ENCODE results near the gene TREH. TPM values are rescaled to one million over a fixed set of nuclear protein-coding genes. Genes with fewer than 3 reads are reported as not detected.

TREH gene
- total RNA-seq, 2 experiments from 2014 or later, result not detected

DNA sequence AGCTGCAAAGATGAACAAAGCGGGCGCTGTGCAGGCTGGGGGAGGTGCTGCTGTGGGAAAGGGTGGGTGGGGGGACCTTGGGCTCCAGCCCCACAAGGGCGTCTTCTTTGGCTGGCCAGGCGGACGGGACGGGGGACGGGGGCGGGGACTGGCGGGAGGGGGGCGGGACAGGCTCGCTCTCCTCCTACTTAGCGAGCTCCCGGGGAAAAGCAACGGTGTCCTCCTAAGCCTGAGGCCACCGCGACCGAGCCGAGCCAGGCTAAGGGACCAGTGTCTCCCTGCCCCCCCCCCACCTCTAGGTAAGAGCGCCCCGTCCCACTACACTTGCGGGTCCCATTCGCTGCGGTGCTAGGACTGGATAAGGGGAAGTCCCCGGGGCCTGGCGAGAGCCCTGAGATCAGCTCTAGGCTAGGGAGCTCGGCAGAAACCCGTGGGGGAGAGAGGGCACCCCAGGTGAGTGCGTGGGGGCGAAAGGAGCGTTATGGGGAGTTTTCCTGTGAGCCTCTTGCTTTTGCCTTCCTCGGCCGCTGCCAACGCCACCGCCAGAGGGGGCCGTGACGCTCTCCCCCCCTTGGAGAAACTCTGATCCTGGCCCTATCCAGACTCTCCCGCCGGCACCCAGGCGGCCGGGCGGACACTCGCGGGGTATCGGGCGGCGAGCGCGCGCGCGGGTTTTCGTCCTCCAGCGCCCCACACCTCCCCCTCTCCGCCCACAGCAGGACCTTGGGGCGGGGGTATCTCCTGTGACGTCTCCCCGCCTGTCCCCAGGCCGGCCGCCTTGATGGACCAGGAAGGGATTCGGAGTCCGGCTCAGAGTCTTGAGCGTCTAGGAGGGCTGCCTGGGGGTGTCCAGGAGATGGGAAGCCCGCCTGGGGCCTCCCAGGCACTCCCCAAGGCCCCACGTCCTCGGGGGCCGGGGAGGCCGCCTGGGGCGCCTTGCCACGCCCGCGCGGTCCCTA is 71.8 kb downstream of the TREH start, which contains the start of gene PHLDB1:
Gene PHLDB1 (plus strand): TSS at position 215 of the 959 bp plus-strand sequence. CDS start 6,222 bp downstream, outside the sequence.
- ChIA-PET POLR2A (interaction anchor here (0.7 kb wide), 1 partner anchor 100 kb away, joined by 3 read pairs; no protein-coding TSS in a partner anchor), CTCF (ENCODE audit: unreplicated experiment) (no interaction called here)
- Histone ChIP-seq H4K20me1 (ENCODE audit: insufficient read depth, low read length) (no peaks in the 10 kb centered on the region), H3K4me1 (ENCODE audit: insufficient read depth, low read length, poor library complexity, severe bottlenecking) (peaks cover 22% of the 10 kb centered on the region), H3K9me2 (ENCODE audit: insufficient read depth, low read length) (no peaks in the 10 kb centered on the region), H3K27ac (ENCODE audit: low read depth, low read length, poor library complexity, severe bottlenecking) (no peak within 1 kb of the TSS), H2AFZ (ENCODE audit: low read length) (peak within 1 kb of the TSS; percentile 45; the same call in 1 of the 2 replicates), H3K79me2 (ENCODE audit: insufficient read depth, low read depth, low read length) (no peaks in the 10 kb centered on the region), H3K9me3 (ENCODE audit: low read length) (no peaks in the 10 kb centered on the region), H3K36me3 (ENCODE audit: insufficient read depth, low read length) (peaks cover 4% of the 10 kb centered on the region; the same call in 1 of the 2 replicates), H3K4me2 (ENCODE audit: low read length) (peak within 1 kb of the TSS; percentile 68), H3K4me3 (ENCODE audit: low read depth, low read length, poor library complexity, severe bottlenecking) (peak within 1 kb of the TSS; percentile 54)
- DNase-seq (ENCODE audit: low spot score), result peak; percentile 18
- TF ChIP-seq EZH2phosphoT487 (IDR thresholded peaks at IDR 0.05; ENCODE audit: borderline replicate concordance, low read depth, low read length), result peak; percentile 90; the same call in 1 of the 2 replicates
- TF ChIP-seq, protein P1, sequence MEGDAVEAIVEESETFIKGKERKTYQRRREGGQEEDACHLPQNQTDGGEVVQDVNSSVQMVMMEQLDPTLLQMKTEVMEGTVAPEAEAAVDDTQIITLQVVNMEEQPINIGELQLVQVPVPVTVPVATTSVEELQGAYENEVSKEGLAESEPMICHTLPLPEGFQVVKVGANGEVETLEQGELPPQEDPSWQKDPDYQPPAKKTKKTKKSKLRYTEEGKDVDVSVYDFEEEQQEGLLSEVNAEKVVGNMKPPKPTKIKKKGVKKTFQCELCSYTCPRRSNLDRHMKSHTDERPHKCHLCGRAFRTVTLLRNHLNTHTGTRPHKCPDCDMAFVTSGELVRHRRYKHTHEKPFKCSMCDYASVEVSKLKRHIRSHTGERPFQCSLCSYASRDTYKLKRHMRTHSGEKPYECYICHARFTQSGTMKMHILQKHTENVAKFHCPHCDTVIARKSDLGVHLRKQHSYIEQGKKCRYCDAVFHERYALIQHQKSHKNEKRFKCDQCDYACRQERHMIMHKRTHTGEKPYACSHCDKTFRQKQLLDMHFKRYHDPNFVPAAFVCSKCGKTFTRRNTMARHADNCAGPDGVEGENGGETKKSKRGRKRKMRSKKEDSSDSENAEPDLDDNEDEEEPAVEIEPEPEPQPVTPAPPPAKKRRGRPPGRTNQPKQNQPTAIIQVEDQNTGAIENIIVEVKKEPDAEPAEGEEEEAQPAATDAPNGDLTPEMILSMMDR (conservative IDR thresholded peaks at IDR 0.05; ENCODE audit: low read length), result peak; percentile 67
- BruUV-seq (replicated peaks), result no TSS peak
- intact Hi-C loops (cut with micrococcal nuclease; ENCODE audit: unreplicated experiment), result no loop called here

Small RNAs within 50 kb of the gene (microRNA-seq; reads per million reads assigned to microRNA genes)
- not detected for gene MIR6716 (ENCODE audit: borderline replicate concordance)

Small RNAs within 50 kb of the gene (small RNA-seq; reads per million reads assigned to genes)
- gene RNU6-376P, result not detected

Other genes starting within 250 kb of the TREH start
- gene KMT2A, start 243.2 kb downstream of the TREH start, total RNA-seq (2014; rRNA removed; shearing (Covaris generic)), result 55.8 and 58.8 TPM in 2 replicates
- gene KMT2A, start 243.2 kb downstream of the TREH start, total RNA-seq (2022), result 90.0 and 96.4 TPM in 2 replicates
- gene TTC36, start 152.2 kb downstream of the TREH start, total RNA-seq (2014; rRNA removed; shearing (Covaris generic)), result not detected in 2 replicates
- gene TTC36, start 152.2 kb downstream of the TREH start, total RNA-seq (2022), result 0.65 and 0.82 TPM in 2 replicates
- 14.0 and 16.0 TPM in 2 replicates for gene TMEM25, start 148.5 kb downstream of the TREH start, total RNA-seq (2014; rRNA removed; shearing (Covaris generic))
- 10.7 and 11.7 TPM in 2 replicates for gene TMEM25, start 148.5 kb downstream of the TREH start, total RNA-seq (2022)
- 17.5 and 17.6 TPM in 2 replicates for gene IFT46, start 113.7 kb downstream of the TREH start, total RNA-seq (2014; rRNA removed; shearing (Covaris generic))
- 14.6 and 14.7 TPM in 2 replicates for gene IFT46, start 113.7 kb downstream of the TREH start, total RNA-seq (2022)
- 51.0 and 55.2 TPM in 2 replicates for gene ARCN1, start 107.2 kb downstream of the TREH start, total RNA-seq (2014; rRNA removed; shearing (Covaris generic))
- 98.9 and 101 TPM in 2 replicates for gene ARCN1, start 107.2 kb downstream of the TREH start, total RNA-seq (2022)
- not detected in 2 replicates for gene PHLDB1, start 72.0 kb downstream of the TREH start, total RNA-seq (2014; rRNA removed; shearing (Covaris generic))
- 0.19 and 0.28 TPM in 2 replicates for gene PHLDB1, start 72.0 kb downstream of the TREH start, total RNA-seq (2022)
- 46.5 and 55.0 TPM in 2 replicates for gene DDX6, start 111.5 kb upstream of the TREH start, total RNA-seq (2014; rRNA removed; shearing (Covaris generic))
- 128 and 142 TPM in 2 replicates for gene DDX6, start 111.5 kb upstream of the TREH start, total RNA-seq (2022)
- gene CXCR5, start 204.2 kb upstream of the TREH start, total RNA-seq (2014; rRNA removed; shearing (Covaris generic)), result 1.4 and 3.3 TPM in 2 replicates
- 7.1 and 7.3 TPM in 2 replicates for gene CXCR5, start 204.2 kb upstream of the TREH start, total RNA-seq (2022)
- 3.7 and 6.4 TPM in 2 replicates for gene BCL9L, start 246.3 kb upstream of the TREH start, total RNA-seq (2014; rRNA removed; shearing (Covaris generic))
- 14.8 and 16.6 TPM in 2 replicates for gene BCL9L, start 246.3 kb upstream of the TREH start, total RNA-seq (2022)